Suprapubic skin (tissue), 4 donors: ENCODE data around the gene CAMK2N1. TPM values are rescaled to one million over a fixed set of nuclear protein-coding genes. Genes with fewer than 3 reads are reported as not detected.
A peak's percentile ranks its signal among the peaks of the same experiment; 100 is the strongest.

Experiments used
- DNase-seq, 2 donors: peaks; one replicate each; pipeline ENCODE4 v3.0.0-alpha.2; 2019; ENCODE audit warnings: low spot score in 2 of 2
- H3K27ac ChIP-seq: fragments of 200-600 bp; sonication (generic); one replicate; pipeline ENCODE4 v1.5.1; 2019
- H3K27me3 ChIP-seq: fragments of 200-600 bp; sonication (generic); one replicate; pipeline ENCODE4 v1.5.1; 2019
- H3K36me3 ChIP-seq: fragments of 200-600 bp; sonication (generic); one replicate; pipeline ENCODE4 v1.5.1; 2019
- H3K4me1 ChIP-seq: fragments of 200-600 bp; sonication (generic); one replicate; pipeline ENCODE4 v1.5.1; 2019
- H3K4me3 ChIP-seq: fragments of 200-600 bp; sonication (generic); one replicate; pipeline ENCODE4 v1.5.1; 2019; ENCODE audit warnings: mild to moderate bottlenecking
- H3K9me3 ChIP-seq: fragments of 200-600 bp; sonication (generic); one replicate; pipeline ENCODE4 v1.5.1; 2019
- EP300 ChIP-seq: sonication (generic); formaldehyde crosslinking; IDR thresholded peaks from one replicate; pipeline ENCODE4 v1.6.1; 2017; ENCODE audit warnings: antibody characterized with exemption
- POLR2A ChIP-seq, 2 donors: fragments of 450-650 bp; IDR thresholded peaks; one replicate each; pipeline ENCODE4 v1.6.1; 2017; ENCODE audit warnings: antibody characterized with exemption in 2 of 2, mild to moderate bottlenecking in 2 of 2, moderate library complexity in 2 of 2
- POLR2AphosphoS5 ChIP-seq, 3 donors: sonication (generic); formaldehyde crosslinking; IDR thresholded peaks; one replicate each; pipeline ENCODE4 v1.6.1; 2017; ENCODE audit warnings: antibody characterized with exemption in 3 of 3
- WGBS: methylation state at CpG from one replicate; pipeline ENCODE4 v1.1.5; 2018; 5-methylcytosine and 5-hydroxymethylcytosine counted together
- total RNA-seq, 4 donors: library from RNA; depleted of rRNA; stranded (reverse); fragments of >200 nt; gene quantifications; one replicate each; pipeline ENCODE4 v1.1.0, GENCODE V29; 2016
- TF ChIP-seq, protein P1 (sequence below), 2 donors: fragments of 200-600 bp in 1 of 2; fragments of 450-650 bp in 1 of 2; sonication (generic) in 1 of 2; IDR thresholded peaks; one replicate each; pipeline ENCODE4 v1.5.1; 2016 to 2019; ENCODE audit warnings: antibody characterized with exemption in 2 of 2, mild to moderate bottlenecking in 1 of 2, moderate library complexity in 1 of 2

The CAMK2N1 gene
- total RNA-seq, 4 donors from 2014 or later, result 7.0 to 18.1 (median 9.5) TPM

DNA sequence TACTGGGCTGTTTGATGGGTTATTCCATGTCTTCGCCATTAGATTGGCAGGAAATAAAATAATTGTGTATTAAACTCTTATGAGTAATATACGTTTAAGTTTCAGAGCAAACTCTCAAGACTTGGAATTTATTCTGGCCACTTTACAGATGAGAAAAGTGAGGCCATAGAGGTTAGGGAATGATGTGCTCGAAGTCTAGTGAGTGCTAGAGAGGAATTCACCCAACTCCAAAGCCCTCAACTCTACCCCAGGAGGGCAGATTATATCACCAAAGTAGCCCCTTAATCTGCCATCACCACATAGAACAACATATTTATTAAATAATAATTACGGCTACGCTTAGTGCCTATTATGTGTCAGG, 22.4 kb upstream of the CAMK2N1 start:
- TF ChIP-seq POLR2AphosphoS5 (IDR thresholded peaks at IDR 0.05), result no peak
- TF ChIP-seq, protein P1, sequence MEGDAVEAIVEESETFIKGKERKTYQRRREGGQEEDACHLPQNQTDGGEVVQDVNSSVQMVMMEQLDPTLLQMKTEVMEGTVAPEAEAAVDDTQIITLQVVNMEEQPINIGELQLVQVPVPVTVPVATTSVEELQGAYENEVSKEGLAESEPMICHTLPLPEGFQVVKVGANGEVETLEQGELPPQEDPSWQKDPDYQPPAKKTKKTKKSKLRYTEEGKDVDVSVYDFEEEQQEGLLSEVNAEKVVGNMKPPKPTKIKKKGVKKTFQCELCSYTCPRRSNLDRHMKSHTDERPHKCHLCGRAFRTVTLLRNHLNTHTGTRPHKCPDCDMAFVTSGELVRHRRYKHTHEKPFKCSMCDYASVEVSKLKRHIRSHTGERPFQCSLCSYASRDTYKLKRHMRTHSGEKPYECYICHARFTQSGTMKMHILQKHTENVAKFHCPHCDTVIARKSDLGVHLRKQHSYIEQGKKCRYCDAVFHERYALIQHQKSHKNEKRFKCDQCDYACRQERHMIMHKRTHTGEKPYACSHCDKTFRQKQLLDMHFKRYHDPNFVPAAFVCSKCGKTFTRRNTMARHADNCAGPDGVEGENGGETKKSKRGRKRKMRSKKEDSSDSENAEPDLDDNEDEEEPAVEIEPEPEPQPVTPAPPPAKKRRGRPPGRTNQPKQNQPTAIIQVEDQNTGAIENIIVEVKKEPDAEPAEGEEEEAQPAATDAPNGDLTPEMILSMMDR (IDR thresholded peaks at IDR 0.05), result no peak
- no peak for TF ChIP-seq POLR2A (IDR thresholded peaks at IDR 0.05)
- no peak for TF ChIP-seq EP300
- 63% methylated on average over 5 of the region's 5 CpGs for WGBS

DNA sequence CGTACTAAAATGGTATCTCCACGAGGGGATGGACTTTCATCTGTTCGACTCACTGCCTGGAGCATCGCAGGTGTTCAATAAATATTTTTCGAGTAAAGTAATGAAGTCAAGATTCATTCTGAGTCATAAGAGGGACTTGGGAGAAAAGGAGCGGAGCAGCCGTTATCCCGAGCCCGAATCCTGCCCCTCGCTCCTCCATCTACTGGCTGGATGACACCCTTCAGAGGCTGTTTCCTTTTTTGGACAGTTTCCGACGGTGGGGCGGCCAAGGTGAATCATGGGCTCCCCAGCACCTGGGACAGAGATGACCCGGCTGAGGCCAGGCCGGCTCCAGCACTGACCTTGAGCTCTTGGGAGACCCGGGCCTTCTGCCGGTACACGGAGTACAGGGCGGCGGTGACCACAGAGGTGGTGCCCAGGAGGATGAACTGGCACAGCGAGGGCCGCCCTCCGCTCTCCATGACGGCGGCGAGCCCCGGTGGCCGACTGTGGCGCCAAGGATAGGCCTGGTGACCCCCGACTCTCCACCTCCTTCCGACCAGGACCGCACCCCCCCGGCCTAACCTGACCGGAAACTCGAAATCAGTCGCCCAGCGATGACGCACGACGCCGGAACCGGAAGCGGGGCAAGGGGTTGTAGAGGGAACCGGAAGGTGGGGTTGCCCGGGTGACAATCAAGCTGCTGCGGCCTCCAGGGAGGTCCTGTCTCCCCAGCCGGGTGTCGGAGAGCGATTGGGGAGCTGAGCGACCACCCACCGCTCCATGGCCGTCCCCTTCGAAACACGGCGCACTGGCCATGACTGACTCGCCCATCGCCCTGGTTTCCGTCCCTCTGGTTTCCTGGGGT, 21.8 kb upstream of the CAMK2N1 start, which contains the start of gene MUL1:
Gene MUL1, minus strand, starts transcription at position 588 of the 847 bp plus-strand sequence. Its CDS starts 127 bp downstream, at position 461.
- peaks cover 35% of the 10 kb centered on the region for H3K4me1 ChIP-seq
- TF ChIP-seq EP300 (no peak), POLR2A (IDR thresholded peaks at IDR 0.05) (peak in 1 of 2 donors; percentile 61), POLR2AphosphoS5 (IDR thresholded peaks at IDR 0.05) (peak in 2 of 3 donors; percentile 42 to 95)
- TF ChIP-seq, protein P1 (IDR thresholded peaks at IDR 0.05), result no peak

More for the DNA sequence above, 22.4 kb upstream of the CAMK2N1 start:
- Histone ChIP-seq H3K36me3 (no peaks in the 10 kb centered on the region), H3K4me1 (peaks cover 35% of the 10 kb centered on the region), H3K4me3 (peak overlapping the region; percentile 82), H3K27me3 (peaks cover 11% of the 10 kb centered on the region), H3K27ac (peak overlapping the region; percentile 76), H3K9me3 (no peaks in the 10 kb centered on the region)
- DNase-seq, result no peak

DNA sequence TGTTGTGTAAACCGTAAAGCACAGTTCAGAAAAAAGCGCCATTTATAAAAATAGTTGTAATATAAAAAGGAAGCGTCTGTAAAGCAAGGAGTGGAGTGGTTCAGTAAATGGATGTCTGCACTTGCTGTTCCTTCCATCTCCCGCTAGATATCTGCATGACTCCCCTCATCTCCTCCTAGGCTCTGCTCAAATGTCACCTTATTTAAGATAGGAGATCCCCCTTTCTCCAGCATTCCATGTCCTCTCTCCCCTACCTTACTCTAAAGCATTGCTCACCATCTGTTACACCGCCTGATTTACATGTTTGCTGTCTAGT, 21.2 kb upstream of the CAMK2N1 start:
- DNase-seq, result no peak
- TF ChIP-seq POLR2A (IDR thresholded peaks at IDR 0.05) (no peak), EP300 (no peak), POLR2AphosphoS5 (IDR thresholded peaks at IDR 0.05) (no peak)
- TF ChIP-seq, protein P1 (IDR thresholded peaks at IDR 0.05), result no peak
- H3K27me3 ChIP-seq, result peaks cover 4% of the 10 kb centered on the region
- no peaks in the 10 kb centered on the region for H3K9me3 ChIP-seq
- 38% methylated on average over 5 of the region's 5 CpGs for WGBS
- H3K4me3 ChIP-seq, result peak overlapping the region; percentile 82
- peaks cover 7% of the 10 kb centered on the region for H3K36me3 ChIP-seq
- H3K27ac ChIP-seq, result no peak overlapping the region
- H3K4me1 ChIP-seq, result peaks cover 35% of the 10 kb centered on the region

More for the DNA sequence above, 21.8 kb upstream of the CAMK2N1 start, which contains the start of gene MUL1:
- peak within 1 kb of the TSS; percentile 82 for H3K4me3 ChIP-seq
- peaks cover 1% of the 10 kb centered on the region for H3K36me3 ChIP-seq
- peak; percentile 96 to 98 for DNase-seq
- WGBS, result 2% methylated on average over 26 of the region's 58 CpGs
- H3K27me3 ChIP-seq, result peaks cover 9% of the 10 kb centered on the region
- H3K27ac ChIP-seq, result peak within 1 kb of the TSS; percentile 76
- no peaks in the 10 kb centered on the region for H3K9me3 ChIP-seq

DNA sequence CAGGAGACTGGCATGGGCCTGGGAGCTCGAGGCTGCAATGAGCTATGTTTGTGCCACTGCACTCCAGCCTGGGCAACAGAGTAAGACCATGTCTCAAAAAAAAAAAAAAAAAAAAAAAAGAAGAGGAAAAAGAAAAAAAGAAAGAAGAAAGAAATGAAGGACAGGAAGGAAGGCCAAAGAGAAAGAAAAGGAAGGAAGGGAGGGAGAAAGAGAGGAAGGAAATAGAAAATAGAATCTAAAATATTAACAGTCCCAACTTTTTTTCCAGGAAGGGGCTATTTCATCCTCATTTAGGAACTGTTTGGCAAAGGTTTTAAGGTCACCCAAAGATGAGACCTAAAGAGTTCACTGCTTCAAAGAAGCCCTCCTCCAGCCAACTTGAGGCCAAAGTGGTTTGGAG, 19.5 kb upstream of the CAMK2N1 start:
- WGBS, result 100% methylated on average over 1 of the region's 1 CpG
- no peak overlapping the region for H3K4me3 ChIP-seq
- DNase-seq, result no peak

DNA sequence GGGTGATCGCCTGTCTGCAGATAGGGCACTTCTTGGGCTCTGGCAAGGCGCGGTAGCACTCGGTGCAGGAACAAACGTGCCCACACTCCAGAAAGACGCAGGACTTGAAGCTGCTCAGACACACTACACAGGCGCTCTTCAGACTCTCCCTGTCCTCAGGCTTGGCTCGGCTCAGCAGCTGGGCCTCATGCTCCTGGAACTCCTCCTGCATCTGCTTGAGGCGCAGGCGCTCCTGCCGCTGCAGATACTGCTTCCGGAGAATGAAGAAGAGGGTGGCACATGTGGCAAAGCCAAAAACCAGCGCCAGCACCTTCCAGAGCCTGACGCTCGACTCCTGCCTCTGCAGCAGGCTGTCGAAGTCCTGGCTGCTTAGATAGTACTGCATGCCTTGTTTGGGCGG, 14.7 kb upstream of the CAMK2N1 start:
- DNase-seq, result no peak
- no peak overlapping the region for H3K27ac ChIP-seq
- H3K36me3 ChIP-seq, result peaks cover 45% of the 10 kb centered on the region
- H3K4me3 ChIP-seq, result no peak overlapping the region
- H3K9me3 ChIP-seq, result no peaks in the 10 kb centered on the region
- no peak for TF ChIP-seq POLR2A (IDR thresholded peaks at IDR 0.05)
- TF ChIP-seq, protein P1 (IDR thresholded peaks at IDR 0.05), result no peak
- no peak for TF ChIP-seq EP300
- no peaks in the 10 kb centered on the region for H3K27me3 ChIP-seq
- H3K4me1 ChIP-seq, result peaks cover 20% of the 10 kb centered on the region
- WGBS, result 71% methylated on average over 17 of the region's 17 CpGs

More for the DNA sequence above, 19.5 kb upstream of the CAMK2N1 start:
- Histone ChIP-seq H3K27ac (no peak overlapping the region), H3K9me3 (no peaks in the 10 kb centered on the region), H3K4me1 (peaks cover 35% of the 10 kb centered on the region), H3K27me3 (no peaks in the 10 kb centered on the region), H3K36me3 (peaks cover 24% of the 10 kb centered on the region)
- TF ChIP-seq POLR2A (IDR thresholded peaks at IDR 0.05) (no peak), EP300 (no peak), POLR2AphosphoS5 (IDR thresholded peaks at IDR 0.05) (no peak)
